ENCODE results near the gene PAX8. TPM values are rescaled to one million over a fixed set of nuclear protein-coding genes. Genes with fewer than 3 reads are reported as not detected.

The PAX8 gene
- total and polyA plus RNA-seq, 2 experiments from 2014 or later: 0.21 to 0.32 TPM

DNA sequence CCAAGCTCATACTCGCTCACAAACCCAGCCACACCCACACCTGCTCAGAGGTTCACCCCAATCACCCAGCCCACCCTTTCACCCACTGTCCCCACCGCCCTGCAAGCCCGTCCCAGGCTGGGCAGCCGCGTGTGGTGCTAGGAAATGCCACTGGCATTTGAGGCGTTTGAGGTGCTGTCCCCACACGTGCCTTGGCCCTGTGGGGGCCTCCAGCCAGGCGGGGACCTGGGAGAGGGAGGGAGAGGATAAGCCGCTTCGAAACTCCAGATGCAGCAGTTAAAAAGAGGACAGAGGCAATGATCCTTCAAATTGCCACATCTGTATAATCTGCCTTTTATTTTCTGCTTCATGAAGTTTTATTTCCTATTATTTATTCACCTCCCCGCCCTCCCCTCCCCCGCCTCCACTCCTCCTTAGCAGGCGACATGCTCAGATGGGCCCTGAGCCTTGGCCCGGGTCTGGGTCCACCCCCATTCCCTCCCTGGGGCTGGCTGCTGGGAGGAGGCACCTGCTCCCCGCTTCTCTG, 69.0 kb downstream of the PAX8 start (continued):
- TF ChIP-seq, protein P1, sequence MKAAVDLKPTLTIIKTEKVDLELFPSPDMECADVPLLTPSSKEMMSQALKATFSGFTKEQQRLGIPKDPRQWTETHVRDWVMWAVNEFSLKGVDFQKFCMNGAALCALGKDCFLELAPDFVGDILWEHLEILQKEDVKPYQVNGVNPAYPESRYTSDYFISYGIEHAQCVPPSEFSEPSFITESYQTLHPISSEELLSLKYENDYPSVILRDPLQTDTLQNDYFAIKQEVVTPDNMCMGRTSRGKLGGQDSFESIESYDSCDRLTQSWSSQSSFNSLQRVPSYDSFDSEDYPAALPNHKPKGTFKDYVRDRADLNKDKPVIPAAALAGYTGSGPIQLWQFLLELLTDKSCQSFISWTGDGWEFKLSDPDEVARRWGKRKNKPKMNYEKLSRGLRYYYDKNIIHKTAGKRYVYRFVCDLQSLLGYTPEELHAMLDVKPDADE (IDR thresholded peaks at IDR 0.05): no peak
- no peak for TF ChIP-seq CREB1 (CRISPR knock-in tag; IDR thresholded peaks at IDR 0.05; ENCODE audit: low read depth)
- TF ChIP-seq JUNB (IDR thresholded peaks at IDR 0.05; ENCODE audit: unreplicated experiment): no peak
- TF ChIP-seq ZNF331 (CRISPR knock-in tag; IDR thresholded peaks at IDR 0.05; ENCODE audit: low read depth): no peak
- TF ChIP-seq, protein P2, sequence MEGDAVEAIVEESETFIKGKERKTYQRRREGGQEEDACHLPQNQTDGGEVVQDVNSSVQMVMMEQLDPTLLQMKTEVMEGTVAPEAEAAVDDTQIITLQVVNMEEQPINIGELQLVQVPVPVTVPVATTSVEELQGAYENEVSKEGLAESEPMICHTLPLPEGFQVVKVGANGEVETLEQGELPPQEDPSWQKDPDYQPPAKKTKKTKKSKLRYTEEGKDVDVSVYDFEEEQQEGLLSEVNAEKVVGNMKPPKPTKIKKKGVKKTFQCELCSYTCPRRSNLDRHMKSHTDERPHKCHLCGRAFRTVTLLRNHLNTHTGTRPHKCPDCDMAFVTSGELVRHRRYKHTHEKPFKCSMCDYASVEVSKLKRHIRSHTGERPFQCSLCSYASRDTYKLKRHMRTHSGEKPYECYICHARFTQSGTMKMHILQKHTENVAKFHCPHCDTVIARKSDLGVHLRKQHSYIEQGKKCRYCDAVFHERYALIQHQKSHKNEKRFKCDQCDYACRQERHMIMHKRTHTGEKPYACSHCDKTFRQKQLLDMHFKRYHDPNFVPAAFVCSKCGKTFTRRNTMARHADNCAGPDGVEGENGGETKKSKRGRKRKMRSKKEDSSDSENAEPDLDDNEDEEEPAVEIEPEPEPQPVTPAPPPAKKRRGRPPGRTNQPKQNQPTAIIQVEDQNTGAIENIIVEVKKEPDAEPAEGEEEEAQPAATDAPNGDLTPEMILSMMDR (conservative IDR thresholded peaks at IDR 0.05; ENCODE audit: low read depth in 2 of 2): no peak
- TF ChIP-seq POLR2AphosphoS5 (IDR thresholded peaks at IDR 0.05; ENCODE audit: low read depth): no peak
- no peak for TF ChIP-seq EZH2 (IDR thresholded peaks at IDR 0.05; ENCODE audit: low read depth, unreplicated experiment)
- TF ChIP-seq ZNF114 (CRISPR knock-in tag; IDR thresholded peaks at IDR 0.05): no peak

DNA sequence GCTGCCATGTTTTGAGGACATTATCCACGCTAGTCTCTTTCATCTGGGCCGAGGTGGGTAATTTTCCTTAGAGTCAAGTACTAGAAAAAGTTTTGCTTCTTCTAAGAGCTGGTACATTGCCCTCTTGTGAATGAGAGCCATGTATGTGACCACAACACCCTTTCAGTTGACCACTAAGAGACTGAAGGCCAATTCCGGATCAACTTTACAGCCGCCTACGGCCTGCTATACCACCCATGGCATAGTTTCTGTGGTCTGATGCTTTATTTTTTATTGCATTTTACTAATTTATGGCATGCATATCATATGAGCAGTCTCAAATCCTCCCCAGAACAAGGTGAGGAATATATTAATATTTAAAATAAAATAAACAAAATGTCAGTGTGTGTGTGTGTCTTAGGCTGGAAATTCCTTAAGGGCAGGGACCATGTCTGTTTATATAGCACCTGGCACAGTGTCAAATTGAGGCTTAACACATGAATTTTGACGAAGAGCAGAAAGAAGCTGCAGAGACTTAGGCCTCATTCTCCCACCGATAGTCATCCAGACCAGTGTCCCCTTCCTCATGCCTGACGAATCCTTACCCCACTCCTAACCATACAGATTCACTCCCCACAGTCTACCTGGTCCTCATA, 69.6 kb downstream of the PAX8 start:
- H3F3A ChIP-seq (replicated peaks; ENCODE audit: low read depth): no peaks in the 10 kb centered on the region
- peaks cover 12% of the 10 kb centered on the region; the same call in 1 of the 2 replicates for H3K4me1 ChIP-seq (ENCODE audit: insufficient read depth)
- H4K20me1 ChIP-seq (replicated peaks; ENCODE audit: insufficient read depth): no peaks in the 10 kb centered on the region
- no peaks in the 10 kb centered on the region for H3K9me2 ChIP-seq (ENCODE audit: insufficient read depth)
- Mint-ChIP-seq H3K4me3 (no peak overlapping the region), H3K36me3 (ENCODE audit: low read depth) (no peaks in the 10 kb centered on the region), H3K27me3 (ENCODE audit: insufficient read depth, low read depth, poor library complexity) (peaks cover 4% of the 10 kb centered on the region), H3K4me1 (peaks cover 17% of the 10 kb centered on the region), H3K9me3 (no peaks in the 10 kb centered on the region; the same call in 2 of the 3 replicates), H3K27ac (no peak overlapping the region)
- DNase-seq (ENCODE audit: low spot score) (no peak), ATAC-seq (no peak)
- no peak overlapping the region for H3K4me3 ChIP-seq
- no peaks in the 10 kb centered on the region for H3K36me3 ChIP-seq (ENCODE audit: insufficient read depth)
- no peaks in the 10 kb centered on the region for H3K79me2 ChIP-seq (replicated peaks; ENCODE audit: insufficient read depth)
- no peak overlapping the region for H3K4me2 ChIP-seq
- no peaks in the 10 kb centered on the region for H3K27me3 ChIP-seq (ENCODE audit: insufficient read depth)
- no peak overlapping the region for H2AFZ ChIP-seq
- H3K27ac ChIP-seq (ENCODE audit: low read depth): no peak overlapping the region
- no peak for TF ChIP-seq POLR2AphosphoS5 (IDR thresholded peaks at IDR 0.05; ENCODE audit: low read depth)
- TF ChIP-seq ZNF114 (CRISPR knock-in tag; IDR thresholded peaks at IDR 0.05): no peak
- TF ChIP-seq EZH2 (IDR thresholded peaks at IDR 0.05; ENCODE audit: low read depth, unreplicated experiment): no peak
- no peak for TF ChIP-seq JUNB (IDR thresholded peaks at IDR 0.05; ENCODE audit: unreplicated experiment)
- TF ChIP-seq, protein P3, sequence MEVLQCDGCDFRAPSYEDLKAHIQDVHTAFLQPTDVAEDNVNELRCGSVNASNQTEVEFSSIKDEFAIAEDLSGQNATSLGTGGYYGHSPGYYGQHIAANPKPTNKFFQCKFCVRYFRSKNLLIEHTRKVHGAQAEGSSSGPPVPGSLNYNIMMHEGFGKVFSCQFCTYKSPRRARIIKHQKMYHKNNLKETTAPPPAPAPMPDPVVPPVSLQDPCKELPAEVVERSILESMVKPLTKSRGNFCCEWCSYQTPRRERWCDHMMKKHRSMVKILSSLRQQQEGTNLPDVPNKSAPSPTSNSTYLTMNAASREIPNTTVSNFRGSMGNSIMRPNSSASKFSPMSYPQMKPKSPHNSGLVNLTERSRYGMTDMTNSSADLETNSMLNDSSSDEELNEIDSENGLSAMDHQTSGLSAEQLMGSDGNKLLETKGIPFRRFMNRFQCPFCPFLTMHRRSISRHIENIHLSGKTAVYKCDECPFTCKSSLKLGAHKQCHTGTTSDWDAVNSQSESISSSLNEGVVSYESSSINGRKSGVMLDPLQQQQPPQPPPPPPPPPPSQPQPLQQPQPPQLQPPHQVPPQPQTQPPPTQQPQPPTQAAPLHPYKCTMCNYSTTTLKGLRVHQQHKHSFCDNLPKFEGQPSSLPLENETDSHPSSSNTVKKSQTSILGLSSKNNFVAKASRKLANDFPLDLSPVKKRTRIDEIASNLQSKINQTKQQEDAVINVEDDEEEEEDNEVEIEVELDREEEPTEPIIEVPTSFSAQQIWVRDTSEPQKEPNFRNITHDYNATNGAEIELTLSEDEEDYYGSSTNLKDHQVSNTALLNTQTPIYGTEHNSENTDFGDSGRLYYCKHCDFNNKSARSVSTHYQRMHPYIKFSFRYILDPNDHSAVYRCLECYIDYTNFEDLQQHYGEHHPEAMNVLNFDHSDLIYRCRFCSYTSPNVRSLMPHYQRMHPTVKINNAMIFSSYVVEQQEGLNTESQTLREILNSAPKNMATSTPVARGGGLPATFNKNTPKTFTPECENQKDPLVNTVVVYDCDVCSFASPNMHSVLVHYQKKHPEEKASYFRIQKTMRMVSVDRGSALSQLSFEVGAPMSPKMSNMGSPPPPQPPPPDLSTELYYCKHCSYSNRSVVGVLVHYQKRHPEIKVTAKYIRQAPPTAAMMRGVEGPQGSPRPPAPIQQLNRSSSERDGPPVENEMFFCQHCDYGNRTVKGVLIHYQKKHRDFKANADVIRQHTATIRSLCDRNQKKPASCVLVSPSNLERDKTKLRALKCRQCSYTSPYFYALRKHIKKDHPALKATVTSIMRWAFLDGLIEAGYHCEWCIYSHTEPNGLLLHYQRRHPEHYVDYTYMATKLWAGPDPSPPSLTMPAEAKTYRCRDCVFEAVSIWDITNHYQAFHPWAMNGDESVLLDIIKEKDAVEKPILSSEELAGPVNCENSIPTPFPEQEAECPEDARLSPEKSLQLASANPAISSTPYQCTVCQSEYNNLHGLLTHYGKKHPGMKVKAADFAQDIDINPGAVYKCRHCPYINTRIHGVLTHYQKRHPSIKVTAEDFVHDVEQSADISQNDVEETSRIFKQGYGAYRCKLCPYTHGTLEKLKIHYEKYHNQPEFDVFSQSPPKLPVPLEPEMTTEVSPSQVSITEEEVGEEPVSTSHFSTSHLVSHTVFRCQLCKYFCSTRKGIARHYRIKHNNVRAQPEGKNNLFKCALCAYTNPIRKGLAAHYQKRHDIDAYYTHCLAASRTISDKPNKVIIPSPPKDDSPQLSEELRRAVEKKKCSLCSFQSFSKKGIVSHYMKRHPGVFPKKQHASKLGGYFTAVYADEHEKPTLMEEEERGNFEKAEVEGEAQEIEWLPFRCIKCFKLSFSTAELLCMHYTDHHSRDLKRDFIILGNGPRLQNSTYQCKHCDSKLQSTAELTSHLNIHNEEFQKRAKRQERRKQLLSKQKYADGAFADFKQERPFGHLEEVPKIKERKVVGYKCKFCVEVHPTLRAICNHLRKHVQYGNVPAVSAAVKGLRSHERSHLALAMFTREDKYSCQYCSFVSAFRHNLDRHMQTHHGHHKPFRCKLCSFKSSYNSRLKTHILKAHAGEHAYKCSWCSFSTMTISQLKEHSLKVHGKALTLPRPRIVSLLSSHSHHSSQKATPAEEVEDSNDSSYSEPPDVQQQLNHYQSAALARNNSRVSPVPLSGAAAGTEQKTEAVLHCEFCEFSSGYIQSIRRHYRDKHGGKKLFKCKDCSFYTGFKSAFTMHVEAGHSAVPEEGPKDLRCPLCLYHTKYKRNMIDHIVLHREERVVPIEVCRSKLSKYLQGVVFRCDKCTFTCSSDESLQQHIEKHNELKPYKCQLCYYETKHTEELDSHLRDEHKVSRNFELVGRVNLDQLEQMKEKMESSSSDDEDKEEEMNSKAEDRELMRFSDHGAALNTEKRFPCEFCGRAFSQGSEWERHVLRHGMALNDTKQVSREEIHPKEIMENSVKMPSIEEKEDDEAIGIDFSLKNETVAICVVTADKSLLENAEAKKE (CRISPR knock-in tag; IDR thresholded peaks at IDR 0.05): no peak
- TF ChIP-seq, protein P4, sequence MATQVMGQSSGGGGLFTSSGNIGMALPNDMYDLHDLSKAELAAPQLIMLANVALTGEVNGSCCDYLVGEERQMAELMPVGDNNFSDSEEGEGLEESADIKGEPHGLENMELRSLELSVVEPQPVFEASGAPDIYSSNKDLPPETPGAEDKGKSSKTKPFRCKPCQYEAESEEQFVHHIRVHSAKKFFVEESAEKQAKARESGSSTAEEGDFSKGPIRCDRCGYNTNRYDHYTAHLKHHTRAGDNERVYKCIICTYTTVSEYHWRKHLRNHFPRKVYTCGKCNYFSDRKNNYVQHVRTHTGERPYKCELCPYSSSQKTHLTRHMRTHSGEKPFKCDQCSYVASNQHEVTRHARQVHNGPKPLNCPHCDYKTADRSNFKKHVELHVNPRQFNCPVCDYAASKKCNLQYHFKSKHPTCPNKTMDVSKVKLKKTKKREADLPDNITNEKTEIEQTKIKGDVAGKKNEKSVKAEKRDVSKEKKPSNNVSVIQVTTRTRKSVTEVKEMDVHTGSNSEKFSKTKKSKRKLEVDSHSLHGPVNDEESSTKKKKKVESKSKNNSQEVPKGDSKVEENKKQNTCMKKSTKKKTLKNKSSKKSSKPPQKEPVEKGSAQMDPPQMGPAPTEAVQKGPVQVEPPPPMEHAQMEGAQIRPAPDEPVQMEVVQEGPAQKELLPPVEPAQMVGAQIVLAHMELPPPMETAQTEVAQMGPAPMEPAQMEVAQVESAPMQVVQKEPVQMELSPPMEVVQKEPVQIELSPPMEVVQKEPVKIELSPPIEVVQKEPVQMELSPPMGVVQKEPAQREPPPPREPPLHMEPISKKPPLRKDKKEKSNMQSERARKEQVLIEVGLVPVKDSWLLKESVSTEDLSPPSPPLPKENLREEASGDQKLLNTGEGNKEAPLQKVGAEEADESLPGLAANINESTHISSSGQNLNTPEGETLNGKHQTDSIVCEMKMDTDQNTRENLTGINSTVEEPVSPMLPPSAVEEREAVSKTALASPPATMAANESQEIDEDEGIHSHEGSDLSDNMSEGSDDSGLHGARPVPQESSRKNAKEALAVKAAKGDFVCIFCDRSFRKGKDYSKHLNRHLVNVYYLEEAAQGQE (IDR thresholded peaks at IDR 0.05; ENCODE audit: unreplicated experiment): no peak
- no peak for TF ChIP-seq NANOG (IDR thresholded peaks at IDR 0.05; ENCODE audit: borderline replicate concordance)

Data from GM23338 (cell line).